GM18499 (cell line): ENCODE results near the gene ABCC4.

Experiments
- ATAC-seq: cut with Tn5 transposase; IDR thresholded peaks from one replicate; pipeline ENCODE4 v1.9.1; 2021; ENCODE audit warnings: moderate number of reproducible peaks; ENCODE audit not compliant: insufficient read depth, unreplicated experiment

ABCC4 gene

GRCh38 chr13:95020298-95020987, 280.8 kb downstream of the ABCC4 start:
- ATAC-seq = no peak

GRCh38 chr13:95019886-95020285, 281.4 kb downstream of the ABCC4 start:
- no peak for ATAC-seq

- no peak for ATAC-seq
Measured at GRCh38 chr13:95007322-95007721, 293.9 kb downstream of the ABCC4 start.

- no peak for ATAC-seq
Measured at GRCh38 chr13:95005300-95005699, 296.0 kb downstream of the ABCC4 start.

GRCh38 chr13:95003019-95003813, 298.0 kb downstream of the ABCC4 start:
- no peak for ATAC-seq

- ATAC-seq = no peak
Measured at GRCh38 chr13:95002126-95002525, 299.1 kb downstream of the ABCC4 start.

- no peak for ATAC-seq
Measured at GRCh38 chr13:94999871-95000270, 301.4 kb downstream of the ABCC4 start.

- no peak for ATAC-seq
Measured at GRCh38 chr13:94997126-94997525, 304.1 kb downstream of the ABCC4 start.

- ATAC-seq = no peak
Measured at GRCh38 chr13:94996445-94996844, 304.8 kb downstream of the ABCC4 start.

GRCh38 chr13:94994506-94994905, 306.7 kb downstream of the ABCC4 start:
- ATAC-seq = no peak

GRCh38 chr13:94993616-94994015, 307.6 kb downstream of the ABCC4 start:
- ATAC-seq = no peak

- no peak for ATAC-seq
Measured at GRCh38 chr13:94992036-94992960, 309.0 kb downstream of the ABCC4 start.

- no peak for ATAC-seq
Measured at GRCh38 chr13:94988654-94989053, 312.6 kb downstream of the ABCC4 start.

GRCh38 chr13:94987869-94988268, 313.4 kb downstream of the ABCC4 start:
- ATAC-seq = no peak

GRCh38 chr13:94987081-94987480, 314.2 kb downstream of the ABCC4 start:
- ATAC-seq = no peak

GRCh38 chr13:94984958-94985357, 316.3 kb downstream of the ABCC4 start:
- ATAC-seq = no peak

GRCh38 chr13:94978516-94978915, 322.7 kb downstream of the ABCC4 start:
- no peak for ATAC-seq

- ATAC-seq = no peak
Measured at GRCh38 chr13:94974015-94974951, 327.0 kb downstream of the ABCC4 start.

GRCh38 chr13:94972262-94972661, 329.0 kb downstream of the ABCC4 start:
- no peak for ATAC-seq
